Prostate gland (tissue), 2 donors: Measurements from ENCODE around the gene JAKMIP2.

Experiments used
- CTCF ChIP-seq, 4 experiments: fragments of 200-600 bp in 2 of 4; fragments of 450-650 bp in 2 of 4; sonication (generic) in 2 of 4; IDR thresholded peaks; 1 replicate in 3 of 4; 2 replicates in 1 of 4; pipeline ENCODE4 v1.5.1; 2016 to 2019; ENCODE audit warnings: antibody characterized with exemption in 4 of 4, mild to moderate bottlenecking in 2 of 4, moderate library complexity in 2 of 4
- POLR2A ChIP-seq: fragments of 450-650 bp; IDR thresholded peaks from one replicate; pipeline ENCODE4 v1.6.1; 2016; ENCODE audit warnings: antibody characterized with exemption, mild to moderate bottlenecking
- POLR2AphosphoS5 ChIP-seq: sonication (generic); formaldehyde crosslinking; IDR thresholded peaks from one replicate; pipeline ENCODE4 v1.6.1; 2017; ENCODE audit warnings: antibody characterized with exemption

GRCh38 chr5:147830035-147830434 lies 47.5 kb upstream of the JAKMIP2 start:
- TF ChIP-seq POLR2AphosphoS5: no peak
- TF ChIP-seq CTCF (IDR thresholded peaks at IDR 0.05): no peak
- TF ChIP-seq POLR2A: no peak
